ENCODE results near the gene SRPK3. TPM values are rescaled to one million over a fixed set of nuclear protein-coding genes. Genes with fewer than 3 reads are reported as not detected.

SRPK3 gene
- total RNA-seq, 1 donor from 2014 or later, result not detected

GRCh38 chrX:153779891-153780677 is 757 bp upstream of the SRPK3 start:
- no peak for DNase-seq (ENCODE audit: low spot score, unreplicated experiment)
- Mint-ChIP-seq H3K4me3 (ENCODE audit: low read depth) (no peak overlapping the region), H3K36me3 (ENCODE audit: insufficient read depth) (no peaks in the 10 kb centered on the region), H3K9me3 (ENCODE audit: low read depth) (no peaks in the 10 kb centered on the region), H3K27me3 (no peaks in the 10 kb centered on the region), H3K27ac (no peak overlapping the region), H3K4me1 (ENCODE audit: low read depth) (no peaks in the 10 kb centered on the region)
- no peak for TF ChIP-seq CTCF (IDR thresholded peaks at IDR 0.05; ENCODE audit: unreplicated experiment)

DNA sequence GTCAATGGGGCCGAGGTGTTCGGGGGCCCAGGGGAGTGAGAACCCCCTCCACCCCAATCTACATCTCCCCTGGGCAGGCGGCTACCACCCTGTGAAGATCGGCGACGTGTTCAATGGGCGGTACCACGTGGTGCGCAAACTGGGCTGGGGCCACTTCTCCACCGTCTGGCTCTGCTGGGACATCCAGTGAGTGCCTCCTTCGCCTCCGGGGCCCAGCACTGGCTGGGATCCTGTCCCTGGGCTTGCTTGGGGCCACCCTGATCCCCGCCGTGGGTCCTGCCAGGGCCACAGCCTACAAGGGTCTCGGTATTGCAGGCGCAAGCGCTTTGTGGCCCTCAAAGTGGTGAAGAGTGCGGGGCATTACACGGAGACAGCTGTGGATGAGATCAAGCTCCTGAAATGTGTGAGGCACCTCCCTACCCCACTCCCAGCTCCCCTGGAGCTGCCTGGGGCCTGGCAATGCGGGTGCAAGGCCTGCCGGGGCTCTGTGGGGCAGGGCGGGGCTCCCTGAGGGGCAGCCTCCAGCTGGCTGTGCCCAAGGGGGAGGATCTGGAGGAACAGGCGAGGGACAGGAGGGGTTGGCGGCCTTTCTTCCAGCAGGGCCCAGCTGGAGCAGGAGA is 697 bp downstream of the SRPK3 start:
- H3K4me1 Mint-ChIP-seq (ENCODE audit: low read depth), result no peaks in the 10 kb centered on the region
- H3K27me3 Mint-ChIP-seq, result no peaks in the 10 kb centered on the region
- DNase-seq (ENCODE audit: low spot score, unreplicated experiment), result no peak
- H3K27ac Mint-ChIP-seq, result no peak overlapping the region
- no peaks in the 10 kb centered on the region for H3K9me3 Mint-ChIP-seq (ENCODE audit: low read depth)
- no peak for TF ChIP-seq CTCF (IDR thresholded peaks at IDR 0.05; ENCODE audit: unreplicated experiment)
- no peak overlapping the region for H3K4me3 Mint-ChIP-seq (ENCODE audit: low read depth)
- H3K36me3 Mint-ChIP-seq (ENCODE audit: insufficient read depth), result peaks cover 2% of the 10 kb centered on the region

- H3K27ac Mint-ChIP-seq, result no peak overlapping the region
- H3K9me3 Mint-ChIP-seq (ENCODE audit: low read depth), result no peaks in the 10 kb centered on the region
- no peak overlapping the region for H3K4me3 Mint-ChIP-seq (ENCODE audit: low read depth)
- TF ChIP-seq CTCF (IDR thresholded peaks at IDR 0.05; ENCODE audit: unreplicated experiment), result no peak
- H3K36me3 Mint-ChIP-seq (ENCODE audit: insufficient read depth), result peaks cover 5% of the 10 kb centered on the region
- no peak for DNase-seq (ENCODE audit: low spot score, unreplicated experiment)
- no peaks in the 10 kb centered on the region for H3K27me3 Mint-ChIP-seq
- no peaks in the 10 kb centered on the region for H3K4me1 Mint-ChIP-seq (ENCODE audit: low read depth)
Observed at GRCh38 chrX:153782313-153782712, 1.5 kb downstream of the SRPK3 start.

- TF ChIP-seq CTCF (IDR thresholded peaks at IDR 0.05; ENCODE audit: unreplicated experiment), result no peak
- Mint-ChIP-seq H3K27me3 (no peaks in the 10 kb centered on the region), H3K36me3 (ENCODE audit: insufficient read depth) (peaks cover 5% of the 10 kb centered on the region), H3K27ac (no peak overlapping the region), H3K4me3 (ENCODE audit: low read depth) (no peak overlapping the region), H3K9me3 (ENCODE audit: low read depth) (no peaks in the 10 kb centered on the region), H3K4me1 (ENCODE audit: low read depth) (no peaks in the 10 kb centered on the region)
- no peak for DNase-seq (ENCODE audit: low spot score, unreplicated experiment)
Observed at GRCh38 chrX:153782871-153783270, 2.0 kb downstream of the SRPK3 start.

GRCh38 chrX:153783378-153784013 is 2.7 kb downstream of the SRPK3 start:
- no peak for TF ChIP-seq CTCF (IDR thresholded peaks at IDR 0.05; ENCODE audit: unreplicated experiment)
- peaks cover 5% of the 10 kb centered on the region for H3K36me3 Mint-ChIP-seq (ENCODE audit: insufficient read depth)

More at GRCh38 chrX:153783378-153784013, 2.7 kb downstream of the SRPK3 start:
- Mint-ChIP-seq H3K9me3 (ENCODE audit: low read depth) (no peaks in the 10 kb centered on the region), H3K27ac (no peak overlapping the region), H3K4me1 (ENCODE audit: low read depth) (no peaks in the 10 kb centered on the region), H3K27me3 (no peaks in the 10 kb centered on the region), H3K4me3 (ENCODE audit: low read depth) (no peak overlapping the region)
- no peak for DNase-seq (ENCODE audit: low spot score, unreplicated experiment)
